ENCODE measurements around the gene BARHL1. TPM values are rescaled to one million over a fixed set of nuclear protein-coding genes. Genes with fewer than 3 reads are reported as not detected.

The BARHL1 gene
- total RNA-seq, 4 donors from 2014 or later, result not detected

DNA sequence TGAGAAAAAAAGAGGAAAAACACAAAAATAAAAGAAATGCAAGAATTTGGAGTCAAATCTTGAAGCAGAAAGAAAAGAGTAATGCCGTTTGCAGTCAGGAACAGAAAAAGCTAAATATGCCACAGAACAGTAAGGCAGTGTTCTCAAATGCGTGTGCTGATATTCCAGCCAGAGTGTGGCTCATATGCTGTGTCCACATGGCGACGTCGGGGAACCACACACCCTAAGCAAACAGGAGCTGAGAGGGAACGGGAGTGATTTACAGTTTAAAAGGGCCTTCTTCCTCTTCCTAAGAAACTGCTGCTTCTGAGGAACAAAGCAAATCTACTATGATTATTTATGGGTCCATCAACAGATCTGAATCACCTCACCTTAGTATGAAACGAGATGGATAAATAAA is 44.7 kb downstream of the BARHL1 start:
- DNase-seq (ENCODE audit: low spot score) (no peak), ATAC-seq (ENCODE audit: low FRiP score) (no peak)
- TF ChIP-seq, protein P1, sequence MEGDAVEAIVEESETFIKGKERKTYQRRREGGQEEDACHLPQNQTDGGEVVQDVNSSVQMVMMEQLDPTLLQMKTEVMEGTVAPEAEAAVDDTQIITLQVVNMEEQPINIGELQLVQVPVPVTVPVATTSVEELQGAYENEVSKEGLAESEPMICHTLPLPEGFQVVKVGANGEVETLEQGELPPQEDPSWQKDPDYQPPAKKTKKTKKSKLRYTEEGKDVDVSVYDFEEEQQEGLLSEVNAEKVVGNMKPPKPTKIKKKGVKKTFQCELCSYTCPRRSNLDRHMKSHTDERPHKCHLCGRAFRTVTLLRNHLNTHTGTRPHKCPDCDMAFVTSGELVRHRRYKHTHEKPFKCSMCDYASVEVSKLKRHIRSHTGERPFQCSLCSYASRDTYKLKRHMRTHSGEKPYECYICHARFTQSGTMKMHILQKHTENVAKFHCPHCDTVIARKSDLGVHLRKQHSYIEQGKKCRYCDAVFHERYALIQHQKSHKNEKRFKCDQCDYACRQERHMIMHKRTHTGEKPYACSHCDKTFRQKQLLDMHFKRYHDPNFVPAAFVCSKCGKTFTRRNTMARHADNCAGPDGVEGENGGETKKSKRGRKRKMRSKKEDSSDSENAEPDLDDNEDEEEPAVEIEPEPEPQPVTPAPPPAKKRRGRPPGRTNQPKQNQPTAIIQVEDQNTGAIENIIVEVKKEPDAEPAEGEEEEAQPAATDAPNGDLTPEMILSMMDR (IDR thresholded peaks at IDR 0.05), result no peak

DNA sequence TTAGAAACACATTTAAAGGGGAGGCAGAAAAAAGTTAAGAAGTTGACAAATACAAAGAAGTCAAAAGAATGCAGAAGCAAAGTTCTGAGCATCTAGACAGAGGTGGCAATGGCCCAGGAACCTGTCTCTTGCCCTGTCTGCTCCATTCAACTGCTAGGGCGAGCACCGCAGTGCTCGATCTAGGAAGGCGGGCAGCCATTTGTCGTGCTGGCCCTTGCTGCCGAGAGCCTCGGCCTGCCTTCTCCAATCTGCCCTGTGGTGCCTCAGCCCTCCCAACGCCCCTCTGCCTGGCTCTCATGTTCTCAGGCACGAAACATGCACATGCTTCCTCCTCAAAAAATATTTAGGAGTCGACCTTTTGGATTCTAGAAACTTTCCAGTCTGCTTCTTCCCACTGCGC is 45.2 kb downstream of the BARHL1 start:
- ATAC-seq (ENCODE audit: low FRiP score), result no peak
- TF ChIP-seq, protein P1 (IDR thresholded peaks at IDR 0.05), result no peak
- DNase-seq (ENCODE audit: low spot score), result no peak

DNA sequence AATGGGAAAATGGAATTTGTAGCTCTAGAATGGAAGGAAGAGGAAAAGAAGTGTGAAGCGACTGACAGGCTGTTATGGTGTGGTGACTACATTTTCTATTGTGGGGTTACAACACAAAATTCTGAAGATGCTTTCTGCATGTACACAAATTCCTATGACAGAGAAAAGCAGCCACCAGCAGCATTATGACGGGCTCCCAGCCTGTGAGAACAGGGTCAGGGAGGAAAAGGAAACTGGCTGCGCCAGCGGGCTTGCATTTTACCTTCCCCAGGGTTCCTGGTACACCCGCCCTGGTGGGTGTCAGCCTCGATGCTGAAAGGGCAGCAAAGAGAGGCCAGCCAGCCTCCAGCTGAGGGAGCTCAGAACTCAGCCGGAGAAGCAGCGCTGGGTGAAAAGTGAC is 46.3 kb downstream of the BARHL1 start:
- DNase-seq (ENCODE audit: low spot score), result no peak
- TF ChIP-seq, protein P1 (IDR thresholded peaks at IDR 0.05), result no peak
- no peak for ATAC-seq (ENCODE audit: low FRiP score)

DNA sequence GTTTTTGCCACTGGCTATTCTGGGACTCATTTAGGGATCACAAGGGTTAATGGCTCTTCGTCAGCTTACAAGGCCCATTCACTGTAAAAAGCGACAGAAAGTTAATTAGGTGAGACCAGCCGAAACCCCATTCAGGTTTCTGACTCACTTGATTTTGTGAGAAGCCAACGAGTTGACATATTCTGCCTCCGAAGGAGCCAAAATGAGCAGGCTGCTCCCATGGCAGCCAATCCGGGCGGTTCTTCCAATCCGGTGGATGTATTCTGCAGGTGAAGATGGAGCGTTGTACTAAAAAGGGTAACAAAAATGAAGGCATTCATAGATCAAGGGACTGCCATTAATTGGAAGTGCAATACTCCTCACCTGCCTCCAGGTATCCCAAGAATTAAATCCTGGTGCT is 47.7 kb downstream of the BARHL1 start:
- DNase-seq (ENCODE audit: low spot score) (no peak), ATAC-seq (ENCODE audit: low FRiP score) (no peak)
- TF ChIP-seq, protein P1 (IDR thresholded peaks at IDR 0.05), result no peak

DNA sequence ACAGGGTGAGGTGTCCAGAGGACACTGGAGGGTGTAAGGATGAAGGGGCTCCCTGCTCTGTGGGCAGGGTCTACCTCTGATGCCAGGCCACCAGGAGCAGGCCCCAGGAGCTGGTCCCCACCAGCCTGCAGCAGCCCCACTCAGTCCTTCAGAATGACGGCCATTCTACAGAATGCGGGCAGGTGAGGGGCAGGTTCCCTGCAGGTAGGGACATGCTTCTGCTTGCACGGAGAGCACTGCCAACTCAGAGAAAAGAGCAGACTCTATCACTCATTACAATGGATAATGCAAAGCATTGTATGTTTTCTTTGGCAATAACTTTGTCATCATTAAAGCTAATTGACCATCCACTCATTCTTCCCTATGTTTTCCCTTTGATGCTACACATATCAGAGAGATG is 48.4 kb downstream of the BARHL1 start:
- TF ChIP-seq, protein P1 (IDR thresholded peaks at IDR 0.05), result no peak
- ATAC-seq (ENCODE audit: low FRiP score) (no peak), DNase-seq (ENCODE audit: low spot score) (no peak)

DNA sequence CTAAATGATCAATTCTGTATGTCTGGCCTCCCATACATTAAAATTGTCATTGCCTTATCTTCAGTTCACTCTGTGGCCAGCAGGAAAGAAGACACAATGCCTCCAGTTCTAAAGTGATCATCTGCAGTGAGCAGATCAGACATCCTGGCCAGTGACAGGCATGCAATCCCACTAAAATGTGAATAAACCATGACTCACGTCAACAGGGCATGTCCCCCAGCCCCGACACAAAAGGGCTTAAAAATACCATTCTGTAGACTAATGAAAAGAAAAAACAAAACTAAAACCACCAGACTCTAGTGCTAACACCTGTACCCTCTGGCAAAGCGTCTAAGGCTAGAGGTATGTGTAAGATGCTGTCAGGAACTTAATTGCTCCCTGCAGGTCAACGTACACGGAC is 48.9 kb downstream of the BARHL1 start:
- TF ChIP-seq, protein P1 (IDR thresholded peaks at IDR 0.05), result no peak
- ATAC-seq (ENCODE audit: low FRiP score) (no peak), DNase-seq (ENCODE audit: low spot score) (no peak)

DNA sequence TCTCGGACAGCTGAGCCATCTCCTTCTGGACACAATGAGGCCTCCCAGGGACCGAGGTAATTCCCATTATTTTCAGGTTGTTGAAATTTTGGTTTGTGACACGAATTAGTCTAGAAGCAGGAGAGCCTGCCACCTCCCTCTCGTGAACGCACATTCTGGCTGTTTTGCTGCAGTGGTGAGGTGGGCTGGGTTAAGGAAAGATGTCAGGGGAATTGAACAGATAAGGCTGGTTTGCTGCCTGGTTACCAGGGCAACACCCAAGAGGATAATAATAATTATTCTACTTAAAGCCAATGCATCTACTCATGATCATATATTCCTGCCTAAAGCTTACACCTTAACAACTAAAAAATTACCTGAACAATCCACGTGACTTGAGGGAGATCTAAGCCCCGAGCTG is 49.3 kb downstream of the BARHL1 start:
- ATAC-seq (ENCODE audit: low FRiP score) (no peak), DNase-seq (ENCODE audit: low spot score) (no peak)
- TF ChIP-seq, protein P1 (IDR thresholded peaks at IDR 0.05), result no peak

All from omental fat pad (tissue), 4 donors.